GM21723 (cell line): ENCODE results near the gene SLC39A12.
A peak's percentile ranks its signal among the peaks of the same experiment; 100 is the strongest.
"Not testable (repeated sequence)": the region's sequence is repeated elsewhere in the genome, so short reads cannot be mapped to it uniquely, and the experiment has no call there.

ENCODE experiments used
- ATAC-seq: cut with Tn5 transposase; IDR thresholded peaks from one replicate; pipeline ENCODE4 v1.9.1; 2021; ENCODE audit warnings: mild to moderate bottlenecking, moderate library complexity; ENCODE audit not compliant: unreplicated experiment

SLC39A12 gene

GRCh38 chr10:17951868-17952371, at the start of gene SLC39A12:
Gene SLC39A12 (plus strand): TSS chr10:17951918. CDS start chr10:17953277, 1,359 bp downstream.
- ATAC-seq: no peak

- no peak for ATAC-seq
Observed at GRCh38 chr10:17904564-17904963, 47.2 kb upstream of the SLC39A12 start.

DNA sequence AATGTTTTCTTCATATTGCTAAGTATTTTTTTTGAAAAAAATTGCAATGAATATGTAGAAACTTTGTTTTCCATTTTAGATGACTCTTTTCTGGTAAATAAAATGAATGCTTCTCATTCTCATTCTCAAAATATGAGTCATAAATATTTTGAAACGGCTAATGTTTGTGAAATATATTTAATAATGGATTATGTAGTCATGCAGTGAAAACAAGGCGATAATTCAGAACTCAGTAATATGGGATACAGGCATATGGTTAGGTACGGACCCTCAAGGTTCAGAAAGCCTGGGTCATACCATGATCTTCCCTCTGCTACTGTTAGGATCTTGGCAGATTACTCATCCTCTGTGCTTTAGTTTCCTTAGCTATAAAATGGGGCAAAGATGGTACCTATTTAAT, 46.2 kb upstream of the SLC39A12 start:
- ATAC-seq: no peak

DNA sequence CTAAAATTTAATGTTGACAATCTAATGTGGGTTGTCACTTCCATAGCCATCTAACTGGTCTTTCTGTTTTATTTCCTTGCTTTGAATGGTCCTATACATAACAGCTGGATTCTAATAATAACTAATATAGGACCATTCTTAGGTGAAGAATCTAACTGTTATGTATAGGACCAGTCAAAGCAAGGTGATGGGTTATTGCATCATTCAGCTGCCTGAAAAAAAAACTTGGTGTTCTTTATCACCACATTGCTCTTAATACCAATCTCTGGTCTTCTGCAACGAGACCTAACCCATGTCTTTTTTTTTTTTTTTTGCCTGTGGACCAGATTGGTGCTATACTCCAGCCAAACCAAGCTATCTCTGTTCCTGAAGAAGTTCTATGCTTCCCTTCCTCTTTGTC, 45.7 kb upstream of the SLC39A12 start:
- no peak for ATAC-seq

GRCh38 chr10:17907641-17908040, 44.1 kb upstream of the SLC39A12 start:
- no peak for ATAC-seq

DNA sequence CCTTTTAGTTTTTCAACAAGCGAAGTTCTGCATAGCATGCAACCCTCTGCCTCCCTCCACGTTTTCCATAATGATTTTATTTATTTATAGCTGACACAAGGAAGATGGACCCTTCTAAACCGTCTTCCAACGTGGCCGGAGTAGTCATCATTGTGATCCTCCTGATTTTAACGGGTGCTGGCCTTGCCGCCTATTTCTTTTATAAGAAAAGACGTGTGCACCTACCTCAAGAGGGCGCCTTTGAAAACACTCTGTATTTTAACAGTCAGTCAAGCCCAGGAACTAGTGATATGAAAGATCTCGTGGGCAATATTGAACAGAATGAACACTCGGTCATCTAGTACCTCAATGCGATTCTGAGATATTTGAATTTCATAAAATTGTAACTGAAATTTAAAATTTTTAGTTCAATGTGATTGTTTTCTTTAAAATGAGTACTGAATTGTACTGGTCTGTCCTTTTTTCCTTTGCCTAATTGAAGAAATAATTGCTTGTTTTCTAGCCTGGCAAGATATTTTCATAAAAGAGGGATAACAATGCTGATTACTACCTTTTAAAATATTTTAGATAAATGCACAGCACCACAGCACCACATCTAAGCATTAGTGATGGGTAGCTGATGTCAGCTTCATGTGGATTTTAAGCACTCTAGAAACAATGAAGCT, 41.5 kb upstream of the SLC39A12 start:
- ATAC-seq: peak; percentile 71

DNA sequence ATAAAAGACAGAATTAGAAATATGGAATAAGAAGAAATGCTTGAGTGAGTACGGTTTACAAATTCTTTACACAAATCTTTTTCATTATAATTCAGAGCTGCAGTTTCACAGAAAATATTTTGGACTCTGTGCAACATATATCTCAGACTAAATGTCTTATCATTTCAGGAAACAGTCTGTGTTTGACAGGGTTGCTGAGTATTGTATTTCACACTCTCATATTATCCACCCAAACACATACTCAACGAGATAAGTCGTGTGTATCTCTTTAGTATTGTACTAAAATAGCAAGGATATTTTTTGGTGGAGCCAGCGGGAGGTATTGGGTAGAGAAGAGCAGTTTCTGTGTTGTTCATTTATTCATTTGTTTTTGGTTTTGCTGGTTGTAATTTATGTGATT, 39.0 kb upstream of the SLC39A12 start:
- no peak for ATAC-seq

DNA sequence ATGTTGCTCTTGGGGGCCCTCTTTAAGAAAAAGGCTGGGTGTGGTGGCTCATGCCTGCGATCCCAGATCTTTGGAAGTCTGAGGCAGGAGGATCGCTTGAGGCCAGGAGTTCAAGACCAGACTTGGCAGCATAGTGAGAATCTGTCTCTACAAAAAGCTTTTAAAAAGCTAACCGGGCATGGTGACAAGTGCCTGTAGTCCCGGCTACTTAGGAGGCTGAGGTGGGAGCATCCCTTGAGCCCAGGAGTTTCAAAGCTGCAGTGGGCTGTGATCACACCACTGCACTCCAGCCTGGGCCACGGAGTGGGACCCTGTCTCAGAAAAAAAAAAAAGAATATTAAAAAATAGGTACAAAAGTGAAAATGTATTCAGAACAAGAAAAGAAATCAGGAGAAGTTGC, 38.1 kb upstream of the SLC39A12 start:
- no peak for ATAC-seq

DNA sequence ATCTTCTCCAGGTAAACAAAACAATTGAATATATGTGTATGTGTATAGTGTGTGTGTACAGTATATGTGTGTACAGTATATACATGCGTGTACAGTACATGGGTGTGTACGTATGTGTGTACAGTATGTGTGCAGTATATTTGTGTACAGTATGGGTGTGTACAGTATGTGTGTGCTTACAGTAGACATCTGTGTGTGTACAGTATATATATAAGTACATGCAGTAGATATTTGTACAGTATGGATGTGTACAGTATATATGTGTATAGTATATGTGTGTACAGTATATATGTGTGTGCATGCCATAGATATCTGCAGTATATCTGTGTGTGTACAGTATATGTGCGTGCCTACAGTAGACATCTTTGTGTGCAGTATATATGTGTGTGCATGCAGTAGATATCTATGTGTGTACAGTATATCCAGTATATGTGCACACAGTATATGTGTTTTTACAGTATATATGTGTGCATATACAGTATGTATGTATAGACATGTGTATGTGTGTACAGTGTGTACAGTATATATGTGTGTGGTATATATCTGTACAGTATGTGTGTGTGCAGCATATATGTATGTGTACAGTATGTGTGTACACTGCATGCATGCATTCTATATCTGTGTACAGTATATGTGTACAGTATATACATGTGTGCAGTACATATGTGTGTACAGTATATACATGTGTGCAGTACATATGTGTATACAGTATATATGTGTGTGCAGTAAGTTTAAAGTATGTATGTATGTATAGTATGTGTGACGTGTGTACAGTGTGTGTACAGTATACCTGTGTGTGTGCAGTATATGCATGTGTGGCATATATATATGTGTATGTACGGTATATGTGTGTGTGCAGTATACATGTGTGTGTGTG, 37.3 kb upstream of the SLC39A12 start:
- ATAC-seq: no peak

DNA sequence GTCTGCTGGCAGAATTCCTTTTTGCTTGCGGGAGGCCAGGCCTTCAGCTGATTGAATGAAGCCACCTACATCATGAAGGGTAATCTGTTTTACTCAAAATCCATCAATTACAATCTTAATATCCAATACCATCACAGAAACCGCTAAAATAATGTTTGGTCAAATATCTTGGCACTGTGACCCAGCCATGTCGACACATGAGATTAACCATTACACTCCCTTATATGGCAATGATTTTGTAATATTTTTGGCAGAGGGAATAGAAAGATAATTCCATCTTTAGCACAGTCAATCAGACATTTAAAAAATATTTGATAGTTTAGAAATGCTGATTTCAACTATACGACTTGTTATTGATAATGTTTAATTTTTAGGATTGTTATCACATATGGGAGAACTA, 36.5 kb upstream of the SLC39A12 start:
- ATAC-seq: no peak

DNA sequence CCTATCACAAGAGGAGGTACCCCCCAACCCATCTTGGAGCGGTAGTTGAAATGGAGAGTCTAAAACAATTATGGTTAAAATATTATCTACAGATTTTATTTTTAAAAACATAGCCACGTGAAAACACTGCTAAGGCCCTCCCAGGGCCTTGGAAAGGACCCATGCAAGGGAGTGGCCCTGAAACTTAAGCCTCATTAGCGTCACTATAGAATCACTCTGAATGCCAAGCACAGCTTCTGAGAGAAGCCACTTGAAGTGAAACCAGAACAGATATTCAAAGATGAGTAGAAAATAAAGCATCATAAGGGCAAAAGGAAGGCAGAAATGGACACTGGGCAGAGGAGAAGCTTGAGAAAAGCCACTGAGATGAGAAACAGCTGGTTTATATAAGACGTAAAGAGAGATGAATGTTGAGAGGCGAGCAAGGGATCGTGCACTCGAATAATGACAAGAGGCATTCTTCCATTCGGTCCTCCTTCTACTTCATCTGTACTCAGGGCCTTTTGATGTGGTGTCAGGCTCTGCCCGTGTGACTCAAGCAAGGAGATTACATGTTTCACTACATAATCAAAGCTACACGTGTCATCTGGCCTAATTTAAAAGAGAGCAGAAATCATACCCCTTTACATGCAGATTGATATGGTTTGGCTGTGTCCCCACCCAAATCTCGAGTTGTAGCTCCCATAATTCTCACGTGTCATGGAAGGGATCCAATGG, 33.4 kb upstream of the SLC39A12 start:
- no peak for ATAC-seq

GRCh38 chr10:17921378-17921777, 30.3 kb upstream of the SLC39A12 start:
- ATAC-seq: no peak

GRCh38 chr10:17923728-17924127, 28.0 kb upstream of the SLC39A12 start:
- ATAC-seq: no peak

- ATAC-seq: no peak
Observed at GRCh38 chr10:17943033-17943745, 8.5 kb upstream of the SLC39A12 start.

DNA sequence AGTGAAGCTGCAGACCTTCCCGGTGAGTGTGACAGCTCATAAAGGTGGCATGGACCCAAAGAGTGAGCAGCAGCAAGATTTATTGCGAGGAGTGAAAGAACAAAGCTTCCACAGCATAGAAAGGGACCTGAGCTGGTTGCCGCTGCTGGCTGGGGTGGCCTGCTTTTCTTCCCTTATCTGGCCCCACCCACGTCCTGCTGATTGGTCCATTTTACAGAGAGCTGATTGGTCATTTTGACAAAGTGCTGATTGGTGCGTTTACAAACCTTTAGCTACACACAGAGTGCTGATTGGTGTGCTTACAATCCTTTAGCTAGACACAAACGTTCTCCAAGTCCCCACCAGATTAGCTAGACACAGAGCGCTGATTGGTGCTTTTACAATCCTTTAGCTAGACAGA, 1.4 kb upstream of the SLC39A12 start:
- ATAC-seq: not testable (repeated sequence)

DNA sequence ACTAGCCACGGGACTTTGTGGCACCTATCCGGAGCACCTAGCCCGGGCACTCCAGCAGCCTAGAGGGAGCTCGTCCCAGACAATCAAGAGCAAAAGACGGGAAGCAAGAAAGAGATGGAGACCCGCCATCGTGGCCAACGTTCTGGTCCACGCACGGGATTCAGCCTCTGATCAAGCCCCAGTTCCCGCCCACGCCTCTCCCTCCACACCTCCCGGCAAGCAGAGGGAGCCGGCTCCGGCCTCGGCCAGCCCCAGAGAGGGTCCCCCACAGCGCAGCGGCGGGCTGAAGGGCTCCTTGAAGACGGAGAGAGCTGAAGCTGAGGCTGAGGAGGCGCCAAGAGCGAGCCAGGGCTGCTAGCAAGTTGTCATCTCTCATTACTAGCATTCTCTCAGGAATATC, 992 bp upstream of the SLC39A12 start:
- ATAC-seq: no peak

DNA sequence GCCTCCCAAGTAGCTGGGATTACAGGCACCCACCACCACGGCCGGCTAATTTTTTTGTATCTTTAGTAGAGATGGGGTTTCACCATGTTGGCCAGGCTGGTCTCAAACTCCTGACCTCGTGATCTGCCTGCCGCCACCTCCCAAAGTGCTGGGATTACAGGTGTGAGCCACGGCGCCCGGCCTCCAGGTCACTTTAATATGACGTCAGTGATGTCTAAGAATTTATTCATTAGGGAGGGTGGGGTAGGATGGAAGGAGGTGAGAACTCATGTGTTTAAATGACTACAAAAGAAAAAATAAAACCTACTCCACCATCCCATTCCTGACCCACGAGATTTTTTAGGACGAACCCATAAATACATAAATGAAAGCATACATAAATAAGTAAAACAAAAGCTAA, 2.7 kb downstream of the SLC39A12 start:
- not testable (repeated sequence) for ATAC-seq

GRCh38 chr10:17954861-17955260, 3.1 kb downstream of the SLC39A12 start:
- no peak for ATAC-seq

GRCh38 chr10:17958049-17958448, 6.3 kb downstream of the SLC39A12 start:
- no peak for ATAC-seq

- ATAC-seq: no peak
Observed at GRCh38 chr10:17959870-17960269, 8.2 kb downstream of the SLC39A12 start.
